Measurements from ENCODE around the gene ELK3. TPM values are rescaled to one million over a fixed set of nuclear protein-coding genes. Genes with fewer than 3 reads are reported as not detected.

Gene ELK3
- total and polyA plus RNA-seq, 8 donors = 2.2 to 21.7 (median 12.7) TPM

GRCh38 chr12:96242597-96242996, 48.4 kb downstream of the ELK3 start:
- Histone ChIP-seq H3K4me1 (peaks cover 21 to 49% (median 39%) of the 10 kb centered on the region in 4 donors), H3K4me3 (no peak overlapping the region), H3K36me3 (peaks cover 2 to 11% (median 10%) of the 10 kb centered on the region in 4 donors), H3K9me3 (no peaks in the 10 kb centered on the region), H3K27me3 (no peaks in the 10 kb centered on the region), H3K27ac (peak overlapping the region; percentile 18 to 90 (median 78))
- WGBS, 5 donors = 69 to 78% (median 73%) methylated on average over 12 of the region's 12 CpGs
- intact Hi-C loops (cut with DNase I; ENCODE audit: low total_unique reads) = no loop called here
- TF ChIP-seq CTCF (IDR thresholded peaks at IDR 0.05) (no peak), POLR2A (IDR thresholded peaks at IDR 0.05) (no peak), EP300 (IDR thresholded peaks at IDR 0.05) (no peak), POLR2AphosphoS5 (IDR thresholded peaks at IDR 0.05) (no peak)
- DNase-seq = no peak

- WGBS, 5 donors = 74 to 90% (median 82%) methylated on average over 13 of the region's 13 CpGs
- TF ChIP-seq POLR2A (IDR thresholded peaks at IDR 0.05) = no peak
- no peak for TF ChIP-seq POLR2AphosphoS5 (IDR thresholded peaks at IDR 0.05)
- no peak for TF ChIP-seq CTCF (IDR thresholded peaks at IDR 0.05)
- no peak for TF ChIP-seq EP300 (IDR thresholded peaks at IDR 0.05)
- DNase-seq = no peak
These were observed 50.7 kb downstream of the ELK3 start for GRCh38 chr12:96244826-96245225.

GRCh38 chr12:96246926-96247505, 52.8 kb downstream of the ELK3 start:
- H3K27ac ChIP-seq = no peak overlapping the region
- TF ChIP-seq POLR2A (IDR thresholded peaks at IDR 0.05) (no peak), EP300 (IDR thresholded peaks at IDR 0.05) (no peak), CTCF (IDR thresholded peaks at IDR 0.05) (no peak), POLR2AphosphoS5 (IDR thresholded peaks at IDR 0.05) (no peak)
- no peak for DNase-seq
- peaks cover 8 to 24% (median 9%) of the 10 kb centered on the region in 4 donors for H3K4me1 ChIP-seq
- WGBS, 5 donors = 94 to 97% (median 96%) methylated on average over 36 of the region's 36 CpGs
- peaks cover 8 to 50% (median 48%) of the 10 kb centered on the region in 4 donors for H3K36me3 ChIP-seq
- H3K4me3 ChIP-seq = no peak overlapping the region
- no peaks in the 10 kb centered on the region for H3K9me3 ChIP-seq
- intact Hi-C loops (cut with DNase I; ENCODE audit: low total_unique reads) = no loop called here
- no peaks in the 10 kb centered on the region for H3K27me3 ChIP-seq

More at GRCh38 chr12:96244826-96245225, 50.7 kb downstream of the ELK3 start:
- no peaks in the 10 kb centered on the region for H3K27me3 ChIP-seq
- peaks cover 5 to 29% (median 26%) of the 10 kb centered on the region in 4 donors for H3K36me3 ChIP-seq
- H3K4me3 ChIP-seq = no peak overlapping the region
- no peaks in the 10 kb centered on the region for H3K9me3 ChIP-seq
- intact Hi-C loops (cut with DNase I; ENCODE audit: low total_unique reads) = no loop called here
- no peak overlapping the region for H3K27ac ChIP-seq
- H3K4me1 ChIP-seq = peaks cover 9 to 41% (median 24%) of the 10 kb centered on the region in 4 donors

GRCh38 chr12:96247563-96247962, 53.4 kb downstream of the ELK3 start:
- H3K27me3 ChIP-seq = no peaks in the 10 kb centered on the region
- 89 to 91% (median 90%) methylated on average over 13 of the region's 13 CpGs for WGBS, 5 donors
- H3K9me3 ChIP-seq = no peaks in the 10 kb centered on the region
- H3K36me3 ChIP-seq = peaks cover 11 to 56% (median 50%) of the 10 kb centered on the region in 4 donors
- peaks cover 2 to 18% (median 4%) of the 10 kb centered on the region in 4 donors for H3K4me1 ChIP-seq
- DNase-seq = no peak
- TF ChIP-seq EP300 (IDR thresholded peaks at IDR 0.05) (no peak), POLR2AphosphoS5 (IDR thresholded peaks at IDR 0.05) (no peak), CTCF (IDR thresholded peaks at IDR 0.05) (no peak), POLR2A (IDR thresholded peaks at IDR 0.05) (no peak)
- H3K4me3 ChIP-seq = no peak overlapping the region
- intact Hi-C loops (cut with DNase I; ENCODE audit: low total_unique reads) = no loop called here
- H3K27ac ChIP-seq = no peak overlapping the region

All from stomach (tissue), 9 donors.